HG03045 (cell line): ENCODE results near the gene WDR93.

Source experiments
- ATAC-seq: cut with Tn5 transposase; IDR thresholded peaks from one replicate; pipeline ENCODE4 v1.9.1; 2021; ENCODE audit warnings: mild to moderate bottlenecking, moderate library complexity; ENCODE audit not compliant: unreplicated experiment

Gene WDR93

GRCh38 chr15:89747708-89748682, 57.4 kb downstream of the WDR93 start:
- ATAC-seq = no peak

DNA sequence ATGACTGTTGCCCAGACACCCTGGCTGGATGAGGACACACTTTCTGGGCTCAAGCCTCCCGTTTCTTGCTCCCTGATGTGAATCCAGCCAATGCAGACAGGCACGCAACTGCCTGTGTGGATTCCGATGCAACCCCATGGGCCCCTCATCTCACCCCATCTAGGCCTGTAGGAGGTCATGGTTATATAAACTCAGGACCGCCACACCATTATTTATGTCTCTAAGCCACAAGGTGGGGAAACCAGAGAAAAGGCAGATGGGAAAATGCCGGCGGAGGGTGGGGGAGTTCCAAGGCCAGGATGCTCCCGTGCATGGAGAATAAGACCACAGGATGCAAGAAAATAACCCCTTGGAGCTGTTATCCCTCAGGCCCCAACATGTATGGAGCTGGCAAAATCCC, 58.4 kb downstream of the WDR93 start:
- no peak for ATAC-seq

- no peak for ATAC-seq
These were observed 58.9 kb downstream of the WDR93 start for GRCh38 chr15:89749526-89749925.

- no peak for ATAC-seq
These were observed 59.4 kb downstream of the WDR93 start for GRCh38 chr15:89749951-89750559.

GRCh38 chr15:89750560-89751542, 60.2 kb downstream of the WDR93 start, which contains the start of gene MESP1:
MESP1 (minus strand) TSS chr15:89751249; CDS start chr15:89751231, 18 bp downstream.
- peak; percentile 94 for ATAC-seq

GRCh38 chr15:89751748-89752147, 61.1 kb downstream of the WDR93 start:
- ATAC-seq = no peak

DNA sequence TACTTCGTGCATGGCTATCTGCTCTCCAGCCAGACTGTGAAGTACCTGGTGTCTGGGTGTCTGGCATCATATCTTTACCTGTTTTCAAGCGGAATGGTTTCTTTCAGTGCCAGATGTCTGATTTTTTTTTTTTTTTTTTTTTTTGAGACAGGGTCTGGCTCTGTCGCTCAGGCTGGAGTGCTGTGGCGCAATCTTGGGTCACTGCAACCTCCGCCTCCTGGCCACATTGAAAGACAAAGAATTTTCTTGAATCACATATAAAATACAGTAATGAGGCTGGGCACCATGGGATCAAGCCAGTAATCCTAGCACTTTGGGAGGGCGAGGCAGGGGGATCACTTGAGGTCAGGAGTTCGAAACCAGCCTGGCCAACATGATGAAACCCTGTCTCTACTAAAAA, 63.2 kb downstream of the WDR93 start:
- ATAC-seq = no peak

DNA sequence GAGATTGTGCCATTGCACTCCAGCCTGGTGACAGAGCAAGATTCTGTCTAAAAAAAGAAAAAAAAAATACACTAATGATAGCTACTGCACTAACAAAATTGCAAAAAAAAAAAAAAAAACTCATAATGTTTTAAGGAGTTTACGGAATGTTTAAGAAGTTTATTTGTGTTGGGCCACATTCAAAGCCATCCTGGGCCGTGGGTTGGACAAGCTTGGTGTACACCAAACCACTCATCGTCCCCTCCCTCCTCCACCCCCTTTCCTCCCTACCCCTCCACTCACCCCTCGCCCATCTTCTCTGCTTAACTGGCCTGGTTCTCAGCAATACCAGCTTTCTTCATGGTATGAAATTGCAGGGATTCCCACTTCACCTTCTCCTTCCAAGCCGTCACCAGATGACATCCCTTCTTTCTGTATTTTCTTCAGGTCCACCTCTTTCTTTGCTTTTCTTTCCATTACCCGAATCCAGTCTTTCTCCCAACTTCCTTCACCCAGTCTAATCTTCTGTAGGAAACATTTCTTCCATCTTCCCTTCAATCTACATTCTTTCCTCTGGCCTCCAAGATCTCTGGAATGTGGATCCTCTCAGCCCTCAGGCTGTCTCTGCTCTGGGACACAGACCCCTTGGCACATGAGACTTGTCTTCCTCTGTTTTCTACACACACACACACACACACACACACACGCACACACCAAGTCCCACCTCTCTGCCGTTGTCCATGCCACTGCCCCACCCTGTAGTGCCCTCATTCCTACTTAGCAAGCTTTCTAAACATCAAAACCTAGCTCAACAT, 63.9 kb downstream of the WDR93 start:
- no peak for ATAC-seq

DNA sequence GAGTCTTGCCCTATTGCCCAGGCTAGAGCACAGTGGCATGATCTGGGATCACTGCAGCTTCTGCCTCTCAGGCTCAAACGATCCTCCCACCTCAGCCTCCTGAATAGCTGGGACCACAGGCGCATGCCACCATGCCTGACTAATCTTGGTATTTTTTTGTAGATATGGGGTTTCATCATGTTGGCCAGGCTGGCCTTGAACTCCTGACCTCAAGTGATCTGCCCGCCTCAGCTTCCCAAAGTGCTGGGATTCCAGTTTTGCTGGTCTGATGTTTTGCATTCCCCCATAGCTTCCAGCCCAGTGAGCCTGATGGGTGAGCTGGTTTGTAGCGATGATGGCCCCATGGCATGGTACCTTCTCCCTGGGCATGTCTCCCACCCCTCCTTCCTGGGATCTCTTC, 65.1 kb downstream of the WDR93 start:
- ATAC-seq = no peak

DNA sequence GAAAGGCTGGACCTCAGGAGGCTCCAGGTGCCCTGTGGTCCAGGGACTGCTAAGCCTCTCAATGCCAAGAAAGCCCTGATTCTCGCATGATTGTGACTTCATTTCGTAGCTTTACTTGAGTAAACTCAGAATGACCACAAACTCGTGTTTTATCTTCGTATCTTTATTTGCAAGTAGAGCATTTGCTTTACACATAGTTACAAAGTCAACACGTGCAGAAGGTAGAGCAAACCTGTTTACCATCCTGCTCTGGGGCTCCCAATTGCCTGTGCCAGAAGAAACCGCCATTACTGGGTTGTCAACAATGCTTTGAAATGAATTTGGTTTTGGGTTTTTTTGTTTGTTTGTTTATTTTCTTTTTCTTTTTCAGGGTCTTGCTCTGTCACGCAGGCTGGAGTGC, 66.3 kb downstream of the WDR93 start:
- ATAC-seq = no peak

DNA sequence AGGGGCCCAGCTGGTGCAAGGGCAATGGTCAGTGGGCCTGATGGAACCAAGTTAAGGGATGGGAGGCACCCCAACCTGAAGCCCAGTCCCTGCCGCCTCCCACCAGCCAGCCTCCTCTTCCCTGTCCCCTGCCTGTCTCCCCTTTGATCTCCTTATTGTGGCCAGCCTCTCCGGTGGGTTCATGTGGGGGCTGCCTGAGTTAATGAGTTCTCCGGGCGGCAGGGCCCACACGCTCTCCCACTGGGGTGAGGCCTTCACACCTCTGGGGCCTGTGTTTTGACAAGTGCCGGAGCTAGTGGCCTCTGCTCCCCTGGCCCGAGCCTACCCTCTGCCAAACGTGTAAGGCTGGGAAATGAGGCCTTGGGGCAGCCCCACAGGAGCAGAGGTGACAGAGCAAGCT, 67.7 kb downstream of the WDR93 start:
- no peak for ATAC-seq

DNA sequence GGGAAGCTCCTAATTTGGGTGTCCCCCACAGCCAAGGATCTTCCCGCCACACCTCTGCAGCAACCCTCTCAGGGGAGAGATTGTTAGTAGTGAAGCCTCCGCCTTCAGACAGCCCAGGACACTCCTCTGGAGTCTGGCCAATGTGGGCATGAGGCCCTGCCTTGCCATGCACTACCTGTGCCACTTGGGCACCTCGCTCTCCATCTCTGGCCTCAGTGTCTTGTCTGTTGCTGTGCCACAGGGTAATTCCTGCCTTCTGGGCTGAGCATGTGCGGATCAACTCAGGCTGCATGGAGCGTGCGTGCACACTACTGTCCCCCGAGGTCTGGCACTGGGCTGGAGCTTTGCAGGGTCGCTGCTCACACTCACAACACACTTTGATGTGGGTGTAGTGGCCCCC, 68.4 kb downstream of the WDR93 start:
- ATAC-seq = no peak

GRCh38 chr15:89759835-89760234, 69.2 kb downstream of the WDR93 start:
- no peak for ATAC-seq

DNA sequence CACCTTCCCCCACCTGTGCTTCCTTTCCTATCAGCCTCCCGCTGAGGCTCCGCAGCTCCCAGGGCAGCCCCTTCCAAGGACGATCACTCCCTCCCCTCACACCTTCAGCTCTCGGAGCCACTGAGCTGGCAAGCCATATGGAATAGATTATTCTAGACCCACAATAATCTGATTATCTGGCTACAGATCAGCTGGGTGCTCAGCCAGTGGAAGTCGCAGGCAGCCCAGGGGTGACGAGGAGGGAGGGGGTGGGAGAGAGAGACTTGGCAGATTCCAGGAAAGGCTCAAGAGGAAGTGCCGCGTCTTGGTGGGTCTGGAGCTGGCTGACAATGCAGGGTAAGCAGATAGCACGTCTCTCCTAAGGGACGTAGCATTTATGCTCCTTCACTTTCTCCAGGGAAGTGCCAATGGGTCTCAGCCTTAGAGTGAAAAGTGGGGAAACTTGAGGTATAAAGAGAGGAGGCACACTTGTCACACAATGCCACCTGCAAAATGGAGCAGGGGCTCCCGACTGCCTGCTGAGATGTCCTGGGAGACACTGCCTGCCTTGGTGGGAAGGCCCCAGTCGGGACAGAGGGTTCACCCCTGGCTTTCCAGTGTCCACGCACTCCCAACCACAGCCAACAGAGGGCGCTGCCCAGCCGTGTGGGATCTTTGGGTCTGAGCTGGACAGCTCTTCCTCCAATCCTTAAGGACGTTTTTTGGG, 69.8 kb downstream of the WDR93 start:
- ATAC-seq = no peak

DNA sequence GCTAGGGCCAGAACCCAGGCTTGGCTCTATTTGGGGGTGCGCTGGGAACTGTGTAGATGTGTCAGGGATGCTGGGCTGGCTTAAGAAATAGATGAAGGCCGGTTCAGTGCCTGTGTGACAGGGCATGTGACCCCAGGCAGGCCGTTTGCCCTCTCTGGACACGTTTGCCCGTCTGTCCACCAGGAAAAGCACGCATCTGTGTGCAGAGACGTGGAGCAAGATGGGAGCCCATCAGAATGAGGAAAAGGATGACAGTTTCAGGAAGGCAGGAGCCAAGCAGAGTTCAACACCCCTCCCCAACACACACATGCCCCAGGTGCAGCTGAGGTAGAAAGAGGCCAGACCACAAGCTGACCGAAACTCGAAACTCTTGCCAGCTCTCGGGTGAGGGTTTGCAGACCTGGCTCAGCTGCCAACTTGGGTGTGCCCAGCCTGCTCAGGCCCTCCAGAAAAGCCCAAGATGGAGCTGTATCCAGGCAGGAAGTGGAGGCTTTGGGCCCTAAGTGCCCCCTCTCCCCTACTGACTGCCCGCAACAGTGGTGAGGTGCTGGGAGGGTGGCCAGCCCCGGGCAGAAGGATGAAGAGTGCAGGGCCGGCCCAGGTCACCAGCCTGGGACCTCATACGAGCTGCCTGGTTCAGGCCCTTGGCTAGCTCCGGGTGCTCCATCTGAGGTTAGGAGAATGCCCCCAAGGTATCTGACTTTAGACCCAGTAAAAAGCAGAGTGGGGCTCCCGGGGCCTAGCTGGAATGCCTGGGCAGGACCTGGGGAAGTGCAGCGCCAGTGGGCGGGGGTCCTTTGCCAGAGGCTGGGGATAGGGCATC, 70.6 kb downstream of the WDR93 start:
- peak; percentile 72 for ATAC-seq

GRCh38 chr15:89761929-89762328, 71.3 kb downstream of the WDR93 start:
- ATAC-seq = no peak

GRCh38 chr15:89765694-89766093, 75.1 kb downstream of the WDR93 start:
- no peak for ATAC-seq
